22Rv1 (cell line): ENCODE data around the gene SEMA5A.

Source experiments
- CTCF ChIP-seq: fragments of 450-650 bp; IDR thresholded peaks from 2 replicates; pipeline ENCODE4 v1.5.1; 2017; ENCODE audit warnings: mild to moderate bottlenecking
- ZFX ChIP-seq: fragments of 450-650 bp; IDR thresholded peaks from 2 replicates; pipeline ENCODE4 v1.6.1; 2017; ENCODE audit warnings: antibody characterized with exemption, borderline replicate concordance

GRCh38 chr5:9105851-9106250, 440.0 kb downstream of the SEMA5A start:
- TF ChIP-seq CTCF (no peak), ZFX (no peak)
